SK-N-SH treated with all-trans-retinoic acid at 6 μM for 48 hours (cell line): Measurements from ENCODE around the gene RASGEF1C.

Experiments
- ATAC-seq: fragments of 200-7000 bp; cut with Tn5 transposase; 3 replicates; pipeline ENCODE4 v1.9.1; 2020; ENCODE audit warnings: mild to moderate bottlenecking, moderate library complexity
- ARNTL ChIP-seq: fragments of 450-650 bp; formaldehyde crosslinking; IDR thresholded peaks from 2 replicates; pipeline ENCODE4 v1.5.0; 2020; ENCODE audit warnings: low read depth, mild to moderate bottlenecking, moderate library complexity, borderline replicate concordance
- BACH2 ChIP-seq: fragments of 250-450 bp; sonication (Bioruptor Pico); IDR thresholded peaks from 2 replicates; pipeline ENCODE4 v1.9.0; 2021; ENCODE audit warnings: mild to moderate bottlenecking, borderline replicate concordance
- CREB5 ChIP-seq: fragments of 250-450 bp; sonication (Bioruptor Pico); IDR thresholded peaks from 2 replicates; pipeline ENCODE4 v1.5.1; 2020; ENCODE audit warnings: low read depth, mild to moderate bottlenecking, moderate library complexity
- CSDC2 ChIP-seq: fragments of 250-450 bp; sonication (Bioruptor Pico); IDR thresholded peaks from 2 replicates; pipeline ENCODE4 v1.5.0; 2020; ENCODE audit warnings: mild to moderate bottlenecking, moderate library complexity
- CSRNP3 ChIP-seq: fragments of 250-450 bp; sonication (Bioruptor Pico); IDR thresholded peaks from 2 replicates; pipeline ENCODE4 v1.5.1; 2021; ENCODE audit warnings: mild to moderate bottlenecking, moderate library complexity
- ESRRG ChIP-seq: fragments of 250-450 bp; sonication (Bioruptor Pico); IDR thresholded peaks from 2 replicates; pipeline ENCODE4 v1.6.1; 2021; ENCODE audit warnings: mild to moderate bottlenecking
- GLIS3 ChIP-seq: fragments of 250-450 bp; sonication (Bioruptor Pico); IDR thresholded peaks from 2 replicates; pipeline ENCODE4 v1.5.0; 2020; ENCODE audit warnings: mild to moderate bottlenecking, moderate library complexity
- ISL1 ChIP-seq: fragments of 250-450 bp; sonication (Bioruptor Pico); IDR thresholded peaks from 2 replicates; pipeline ENCODE4 v2.1.2; 2022; ENCODE audit warnings: mild to moderate bottlenecking, moderate library complexity
- OSR1 ChIP-seq: fragments of 250-450 bp; sonication (Bioruptor Pico); IDR thresholded peaks from 2 replicates; pipeline ENCODE4 v1.8.0; 2022; ENCODE audit warnings: moderate library complexity, mild to moderate bottlenecking, inconsistent platforms
- PPARA ChIP-seq: fragments of 250-450 bp; sonication (Bioruptor Pico); IDR thresholded peaks from 2 replicates; pipeline ENCODE4 v1.5.0; 2020; ENCODE audit warnings: mild to moderate bottlenecking, borderline replicate concordance
- RARB ChIP-seq: fragments of 250-450 bp; sonication (Bioruptor Pico); IDR thresholded peaks from 2 replicates; pipeline ENCODE4 v1.8.0; 2021; ENCODE audit warnings: mild to moderate bottlenecking, moderate library complexity
- SNAI2 ChIP-seq: fragments of 250-450 bp; sonication (Bioruptor Pico); IDR thresholded peaks from 2 replicates; pipeline ENCODE4 v1.5.0; 2020; ENCODE audit warnings: mild to moderate bottlenecking, moderate library complexity
- TCF4 ChIP-seq: fragments of 250-450 bp; sonication (Bioruptor Pico); IDR thresholded peaks from 2 replicates; pipeline ENCODE4 v1.8.0; 2021; ENCODE audit warnings: mild to moderate bottlenecking, moderate library complexity, borderline replicate concordance
- TOX ChIP-seq: fragments of 250-450 bp; sonication (Bioruptor Pico); IDR thresholded peaks from 2 replicates; pipeline ENCODE4 v1.8.0; 2021; ENCODE audit warnings: mild to moderate bottlenecking, moderate library complexity, borderline replicate concordance
- ZC3H10 ChIP-seq: fragments of 250-450 bp; sonication (Bioruptor Pico); IDR thresholded peaks from 2 replicates; pipeline ENCODE4 v1.5.1; 2021; ENCODE audit warnings: mild to moderate bottlenecking, moderate library complexity
- ZFP3 ChIP-seq: fragments of 250-450 bp; sonication (Bioruptor Pico); IDR thresholded peaks from 2 replicates; pipeline ENCODE4 v1.5.0; 2020; ENCODE audit warnings: mild to moderate bottlenecking, moderate library complexity
- ZFP30 ChIP-seq: fragments of 450-650 bp; formaldehyde crosslinking; IDR thresholded peaks from 2 replicates; pipeline ENCODE4 v1.5.0; 2022; ENCODE audit warnings: mild to moderate bottlenecking, moderate library complexity
- ZNF565 ChIP-seq: fragments of 450-650 bp; formaldehyde crosslinking; conservative IDR thresholded peaks from 2 replicates; pipeline ENCODE4 v1.5.0; 2020; ENCODE audit warnings: low read depth, mild to moderate bottlenecking, moderate library complexity
- ZNF70 ChIP-seq: fragments of 450-650 bp; formaldehyde crosslinking; IDR thresholded peaks from 2 replicates; pipeline ENCODE4 v1.5.0; 2020; ENCODE audit warnings: mild to moderate bottlenecking, moderate library complexity
- ZNF8 ChIP-seq: fragments of 450-650 bp; formaldehyde crosslinking; IDR thresholded peaks from 2 replicates; pipeline ENCODE4 v1.5.0; 2020; ENCODE audit warnings: mild to moderate bottlenecking, moderate library complexity
- TF ChIP-seq, protein P1 (sequence below): fragments of 250-450 bp; sonication (Bioruptor Pico); IDR thresholded peaks from 2 replicates; pipeline ENCODE4 v1.5.0; 2020; ENCODE audit warnings: mild to moderate bottlenecking, moderate library complexity
- TF ChIP-seq, protein P2 (sequence below): fragments of 250-450 bp; sonication (Bioruptor Pico); IDR thresholded peaks from 2 replicates; pipeline ENCODE4 v1.8.0; 2021; ENCODE audit warnings: low read depth, mild to moderate bottlenecking, moderate library complexity, borderline replicate concordance
- TF ChIP-seq, protein P3 (sequence below): fragments of 250-450 bp; sonication (Bioruptor Pico); IDR thresholded peaks from 2 replicates; pipeline ENCODE4 v1.8.0; 2020; ENCODE audit warnings: mild to moderate bottlenecking, moderate library complexity, borderline replicate concordance

Gene RASGEF1C

GRCh38 chr5:180235077-180235476 lies 26.1 kb upstream of the RASGEF1C start:
- ATAC-seq = no peak
- TF ChIP-seq SNAI2 (no peak), BACH2 (CRISPR knock-in tag) (no peak), RARB (CRISPR knock-in tag) (no peak), ZNF565 (CRISPR knock-in tag) (no peak), CSDC2 (CRISPR knock-in tag) (no peak), CSRNP3 (CRISPR knock-in tag) (no peak), ESRRG (CRISPR knock-in tag) (no peak), GLIS3 (CRISPR knock-in tag) (no peak), OSR1 (CRISPR knock-in tag) (no peak), TCF4 (no peak), ZC3H10 (CRISPR knock-in tag) (no peak), ARNTL (CRISPR knock-in tag) (no peak), TOX (CRISPR knock-in tag) (no peak), ZFP30 (CRISPR knock-in tag) (no peak), ZNF8 (CRISPR knock-in tag) (no peak), ISL1 (CRISPR knock-in tag) (no peak), ZNF70 (CRISPR knock-in tag) (no peak)
- TF ChIP-seq, protein P1, sequence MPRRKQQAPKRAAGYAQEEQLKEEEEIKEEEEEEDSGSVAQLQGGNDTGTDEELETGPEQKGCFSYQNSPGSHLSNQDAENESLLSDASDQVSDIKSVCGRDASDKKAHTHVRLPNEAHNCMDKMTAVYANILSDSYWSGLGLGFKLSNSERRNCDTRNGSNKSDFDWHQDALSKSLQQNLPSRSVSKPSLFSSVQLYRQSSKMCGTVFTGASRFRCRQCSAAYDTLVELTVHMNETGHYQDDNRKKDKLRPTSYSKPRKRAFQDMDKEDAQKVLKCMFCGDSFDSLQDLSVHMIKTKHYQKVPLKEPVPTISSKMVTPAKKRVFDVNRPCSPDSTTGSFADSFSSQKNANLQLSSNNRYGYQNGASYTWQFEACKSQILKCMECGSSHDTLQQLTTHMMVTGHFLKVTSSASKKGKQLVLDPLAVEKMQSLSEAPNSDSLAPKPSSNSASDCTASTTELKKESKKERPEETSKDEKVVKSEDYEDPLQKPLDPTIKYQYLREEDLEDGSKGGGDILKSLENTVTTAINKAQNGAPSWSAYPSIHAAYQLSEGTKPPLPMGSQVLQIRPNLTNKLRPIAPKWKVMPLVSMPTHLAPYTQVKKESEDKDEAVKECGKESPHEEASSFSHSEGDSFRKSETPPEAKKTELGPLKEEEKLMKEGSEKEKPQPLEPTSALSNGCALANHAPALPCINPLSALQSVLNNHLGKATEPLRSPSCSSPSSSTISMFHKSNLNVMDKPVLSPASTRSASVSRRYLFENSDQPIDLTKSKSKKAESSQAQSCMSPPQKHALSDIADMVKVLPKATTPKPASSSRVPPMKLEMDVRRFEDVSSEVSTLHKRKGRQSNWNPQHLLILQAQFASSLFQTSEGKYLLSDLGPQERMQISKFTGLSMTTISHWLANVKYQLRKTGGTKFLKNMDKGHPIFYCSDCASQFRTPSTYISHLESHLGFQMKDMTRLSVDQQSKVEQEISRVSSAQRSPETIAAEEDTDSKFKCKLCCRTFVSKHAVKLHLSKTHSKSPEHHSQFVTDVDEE = no peak
- TF ChIP-seq, protein P2, sequence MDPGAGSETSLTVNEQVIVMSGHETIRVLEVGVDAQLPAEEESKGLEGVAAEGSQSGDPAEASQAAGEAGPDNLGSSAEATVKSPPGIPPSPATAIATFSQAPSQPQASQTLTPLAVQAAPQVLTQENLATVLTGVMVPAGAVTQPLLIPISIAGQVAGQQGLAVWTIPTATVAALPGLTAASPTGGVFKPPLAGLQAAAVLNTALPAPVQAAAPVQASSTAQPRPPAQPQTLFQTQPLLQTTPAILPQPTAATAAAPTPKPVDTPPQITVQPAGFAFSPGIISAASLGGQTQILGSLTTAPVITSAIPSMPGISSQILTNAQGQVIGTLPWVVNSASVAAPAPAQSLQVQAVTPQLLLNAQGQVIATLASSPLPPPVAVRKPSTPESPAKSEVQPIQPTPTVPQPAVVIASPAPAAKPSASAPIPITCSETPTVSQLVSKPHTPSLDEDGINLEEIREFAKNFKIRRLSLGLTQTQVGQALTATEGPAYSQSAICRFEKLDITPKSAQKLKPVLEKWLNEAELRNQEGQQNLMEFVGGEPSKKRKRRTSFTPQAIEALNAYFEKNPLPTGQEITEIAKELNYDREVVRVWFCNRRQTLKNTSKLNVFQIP = no peak

DNA sequence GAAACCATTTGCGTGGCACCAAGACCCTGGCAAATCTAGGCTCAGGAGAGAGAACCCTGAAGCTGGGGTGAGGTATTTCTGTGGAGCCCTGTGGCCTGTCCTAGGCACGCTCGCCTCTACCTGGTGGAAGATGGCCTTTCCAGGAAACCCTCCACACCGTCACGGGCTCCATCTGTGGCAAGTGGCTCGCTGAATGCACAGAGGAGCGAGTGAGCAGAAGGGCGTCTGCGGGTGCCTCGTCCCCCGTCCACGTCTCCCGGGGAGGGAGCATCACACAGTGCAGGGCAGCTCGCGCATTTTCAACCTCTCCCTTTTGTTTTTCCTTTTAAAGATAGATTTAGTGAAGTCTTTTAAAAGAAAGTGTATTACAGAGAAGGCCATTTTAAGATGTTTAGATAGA lies 25.3 kb upstream of the RASGEF1C start:
- ATAC-seq = no peak
- TF ChIP-seq CSDC2 (CRISPR knock-in tag) (no peak), ZFP30 (CRISPR knock-in tag) (no peak), BACH2 (CRISPR knock-in tag) (no peak), ZFP3 (CRISPR knock-in tag) (no peak), TCF4 (no peak), PPARA (CRISPR knock-in tag) (no peak), OSR1 (CRISPR knock-in tag) (no peak), SNAI2 (no peak), ZNF565 (CRISPR knock-in tag) (no peak), ISL1 (CRISPR knock-in tag) (no peak), ZNF8 (CRISPR knock-in tag) (no peak), ZC3H10 (CRISPR knock-in tag) (no peak), TOX (CRISPR knock-in tag) (no peak), ZNF70 (CRISPR knock-in tag) (no peak), ESRRG (CRISPR knock-in tag) (no peak), CSRNP3 (CRISPR knock-in tag) (no peak), CREB5 (no peak), RARB (CRISPR knock-in tag) (no peak)
- TF ChIP-seq, protein P3, sequence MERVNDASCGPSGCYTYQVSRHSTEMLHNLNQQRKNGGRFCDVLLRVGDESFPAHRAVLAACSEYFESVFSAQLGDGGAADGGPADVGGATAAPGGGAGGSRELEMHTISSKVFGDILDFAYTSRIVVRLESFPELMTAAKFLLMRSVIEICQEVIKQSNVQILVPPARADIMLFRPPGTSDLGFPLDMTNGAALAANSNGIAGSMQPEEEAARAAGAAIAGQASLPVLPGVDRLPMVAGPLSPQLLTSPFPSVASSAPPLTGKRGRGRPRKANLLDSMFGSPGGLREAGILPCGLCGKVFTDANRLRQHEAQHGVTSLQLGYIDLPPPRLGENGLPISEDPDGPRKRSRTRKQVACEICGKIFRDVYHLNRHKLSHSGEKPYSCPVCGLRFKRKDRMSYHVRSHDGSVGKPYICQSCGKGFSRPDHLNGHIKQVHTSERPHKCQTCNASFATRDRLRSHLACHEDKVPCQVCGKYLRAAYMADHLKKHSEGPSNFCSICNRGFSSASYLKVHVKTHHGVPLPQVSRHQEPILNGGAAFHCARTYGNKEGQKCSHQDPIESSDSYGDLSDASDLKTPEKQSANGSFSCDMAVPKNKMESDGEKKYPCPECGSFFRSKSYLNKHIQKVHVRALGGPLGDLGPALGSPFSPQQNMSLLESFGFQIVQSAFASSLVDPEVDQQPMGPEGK (CRISPR knock-in tag) = no peak
- TF ChIP-seq, protein P2 = no peak
- TF ChIP-seq, all 23 proteins: peak for 0
